GM19099 (cell line): ENCODE measurements around the gene BAHCC1.

Source experiments
- POLR2A ChIP-seq: IDR thresholded peaks from 3 replicates; pipeline ENCODE4 v1.6.1; 2011; ENCODE audit warnings: low read depth; ENCODE audit not compliant: insufficient read length; ENCODE audit errors: extremely low read depth

The BAHCC1 gene

GRCh38 chr17:81365601-81366585 lies 29.4 kb upstream of the BAHCC1 start:
- TF ChIP-seq POLR2A = no peak

DNA sequence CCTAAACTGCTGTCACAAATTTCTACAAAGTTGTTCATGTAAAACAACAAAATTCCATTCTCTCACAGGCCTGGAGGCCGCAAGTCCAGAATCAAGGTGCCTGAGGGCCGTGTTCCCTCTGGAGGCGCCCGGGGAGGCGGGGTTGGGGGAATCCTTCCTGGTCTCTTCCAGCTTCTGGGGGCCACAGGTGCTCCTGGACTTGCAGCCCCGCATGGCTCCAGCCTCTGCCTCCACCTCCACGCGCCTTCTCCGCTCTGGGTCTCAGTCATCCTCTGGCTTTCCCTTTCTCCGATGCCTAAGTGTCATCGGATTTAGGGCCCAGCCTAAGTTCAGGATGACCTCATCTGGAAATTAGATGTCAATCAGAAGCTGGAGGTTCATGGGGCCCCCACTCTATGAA lies 28.6 kb upstream of the BAHCC1 start:
- no peak for TF ChIP-seq POLR2A

DNA sequence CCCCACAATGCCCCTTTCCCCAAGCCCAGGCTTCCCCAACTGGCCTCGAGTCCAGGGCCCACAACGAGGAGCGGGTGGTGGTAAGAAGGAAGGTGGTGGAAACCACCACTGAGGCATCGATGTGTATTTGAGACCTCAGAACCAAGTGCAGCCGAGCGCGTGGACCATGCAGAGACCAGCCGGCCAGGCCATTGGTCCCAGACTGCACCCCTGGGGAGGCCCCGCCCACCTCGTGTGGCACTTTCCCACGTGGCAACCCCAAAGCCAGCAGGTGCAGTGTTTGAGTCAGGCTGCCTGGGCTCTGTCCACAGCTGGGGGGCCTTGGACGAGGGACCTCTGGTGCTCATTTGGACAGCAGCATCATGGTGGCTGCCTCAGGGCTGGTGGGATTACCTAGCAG lies 28.1 kb upstream of the BAHCC1 start:
- TF ChIP-seq POLR2A = no peak

GRCh38 chr17:81368161-81369022 lies 26.9 kb upstream of the BAHCC1 start:
- no peak for TF ChIP-seq POLR2A

- no peak for TF ChIP-seq POLR2A
Measured at GRCh38 chr17:81370294-81370693, 25.0 kb upstream of the BAHCC1 start.

- TF ChIP-seq POLR2A = no peak
Measured at GRCh38 chr17:81371910-81372760, 23.1 kb upstream of the BAHCC1 start.

- no peak for TF ChIP-seq POLR2A
Measured at GRCh38 chr17:81373536-81374160, 21.6 kb upstream of the BAHCC1 start.

GRCh38 chr17:81374890-81375289 lies 20.4 kb upstream of the BAHCC1 start:
- no peak for TF ChIP-seq POLR2A

DNA sequence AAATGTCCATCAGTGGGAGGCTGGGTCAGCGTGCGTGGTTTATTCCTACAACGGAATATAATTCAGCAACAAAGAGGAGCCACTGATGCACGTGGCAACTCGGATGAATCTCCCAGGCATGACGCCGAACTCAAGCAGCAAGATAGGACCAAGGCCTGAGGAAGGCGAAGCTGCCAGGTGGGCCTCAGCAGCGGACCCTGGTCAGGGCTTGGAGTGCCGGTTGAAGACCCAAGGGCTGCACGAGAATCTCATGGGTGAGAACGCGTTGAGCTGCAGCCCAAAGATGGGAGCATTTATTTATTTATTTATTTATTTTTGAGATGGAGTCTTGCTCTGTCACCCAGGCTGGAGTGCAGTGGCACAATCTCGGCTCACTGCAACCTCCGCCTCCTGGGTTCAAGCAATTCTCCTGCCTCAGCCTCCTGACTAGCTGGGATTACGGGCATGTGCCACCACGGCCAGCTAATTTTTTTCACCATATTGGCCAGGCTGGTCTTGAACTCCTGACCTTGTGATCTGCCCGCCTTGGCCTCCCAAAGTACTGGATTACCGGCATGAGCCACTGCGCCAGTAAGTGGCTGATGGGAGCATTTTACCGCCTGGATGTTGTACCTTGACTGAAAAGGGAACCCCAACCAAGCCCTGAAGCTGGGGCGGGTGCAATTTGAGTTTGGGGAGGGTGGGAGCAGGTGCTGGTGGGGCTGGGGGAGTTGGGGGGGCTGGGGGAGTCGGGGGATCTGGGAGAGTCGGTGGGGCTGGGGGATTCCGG lies 18.1 kb upstream of the BAHCC1 start:
- no peak for TF ChIP-seq POLR2A

DNA sequence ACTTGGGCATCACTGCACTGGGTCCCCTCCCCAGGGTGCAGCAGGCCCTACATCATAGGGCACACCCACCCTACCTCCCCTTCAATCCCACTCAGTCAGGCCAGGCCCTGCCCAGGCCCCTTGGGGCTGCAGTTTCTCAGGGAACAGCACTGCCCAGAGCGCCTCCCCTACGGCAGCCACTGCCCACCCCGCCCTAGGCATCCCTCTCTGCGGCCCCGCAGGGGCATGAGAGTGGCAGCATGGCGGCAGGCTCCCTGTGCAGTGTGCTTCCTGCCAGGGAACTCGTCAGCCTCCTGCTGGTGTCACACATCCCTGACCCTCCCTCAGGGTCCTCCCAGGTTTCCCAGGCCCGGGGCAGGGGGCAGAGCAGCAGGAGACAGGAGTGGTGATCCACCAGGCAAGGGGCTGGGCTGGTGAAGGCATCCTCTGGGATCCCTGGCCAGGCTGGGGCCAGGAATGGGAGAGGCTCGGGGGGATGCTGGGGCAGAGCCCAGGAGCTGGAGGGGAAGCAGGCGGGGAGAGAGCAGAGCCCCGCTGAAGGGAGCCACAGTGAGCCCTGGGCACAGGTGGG lies 16.2 kb upstream of the BAHCC1 start:
- TF ChIP-seq POLR2A = no peak

- TF ChIP-seq POLR2A = no peak
Measured at GRCh38 chr17:81379523-81379942, 15.7 kb upstream of the BAHCC1 start.

DNA sequence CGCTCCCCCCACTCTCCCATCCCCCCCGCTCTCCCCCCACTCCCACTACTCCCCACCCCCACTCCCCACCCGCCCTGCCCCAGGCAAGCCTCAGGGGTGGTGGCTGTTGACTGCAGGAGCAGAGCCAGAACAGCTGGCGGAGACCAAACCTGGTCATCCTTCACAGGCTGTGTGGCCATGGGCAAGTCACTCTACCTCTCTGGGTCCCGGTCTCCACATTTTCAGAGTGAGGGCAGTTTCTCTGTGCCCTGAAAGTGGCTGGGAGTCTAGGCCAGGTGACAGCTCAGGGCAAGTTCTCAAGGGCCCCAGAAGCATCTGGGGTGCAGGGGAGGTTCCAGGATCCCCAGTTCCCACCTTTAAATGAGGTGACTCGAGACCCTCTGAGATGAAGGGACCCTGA lies 15.1 kb upstream of the BAHCC1 start:
- no peak for TF ChIP-seq POLR2A
